ENCODE measurements around the gene MAST4.

DNA sequence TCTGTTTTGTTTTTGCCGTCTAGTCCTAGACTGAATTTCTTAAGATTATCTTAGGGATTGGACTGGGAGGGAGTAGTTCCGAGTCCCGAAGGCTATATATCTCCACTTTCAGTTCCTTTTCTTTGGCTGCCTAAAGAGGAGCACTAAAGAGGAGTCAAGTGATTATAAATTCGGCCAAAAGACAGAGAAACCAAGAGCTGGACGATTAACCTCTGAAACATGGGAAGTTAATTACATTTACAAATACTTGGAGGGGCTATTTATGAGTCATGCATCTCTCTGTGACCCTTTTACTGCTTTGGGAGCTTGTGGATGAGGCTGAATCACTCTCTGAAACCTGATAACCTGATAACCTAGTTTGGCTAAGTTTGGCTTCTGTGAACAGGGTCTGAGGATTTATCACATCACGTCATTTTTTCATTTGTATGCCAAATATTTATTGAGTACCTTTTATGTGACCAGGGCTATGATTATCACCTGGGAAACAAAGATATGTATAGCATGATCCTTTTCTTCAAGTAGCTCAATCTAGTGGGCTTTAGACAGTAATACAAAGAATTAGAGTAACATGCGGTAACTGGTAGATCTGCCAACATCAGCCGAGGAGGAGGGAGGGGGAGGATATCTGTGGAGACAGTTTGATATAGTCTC is 419.5 kb downstream of the MAST4 start:
- TF ChIP-seq, protein P1, sequence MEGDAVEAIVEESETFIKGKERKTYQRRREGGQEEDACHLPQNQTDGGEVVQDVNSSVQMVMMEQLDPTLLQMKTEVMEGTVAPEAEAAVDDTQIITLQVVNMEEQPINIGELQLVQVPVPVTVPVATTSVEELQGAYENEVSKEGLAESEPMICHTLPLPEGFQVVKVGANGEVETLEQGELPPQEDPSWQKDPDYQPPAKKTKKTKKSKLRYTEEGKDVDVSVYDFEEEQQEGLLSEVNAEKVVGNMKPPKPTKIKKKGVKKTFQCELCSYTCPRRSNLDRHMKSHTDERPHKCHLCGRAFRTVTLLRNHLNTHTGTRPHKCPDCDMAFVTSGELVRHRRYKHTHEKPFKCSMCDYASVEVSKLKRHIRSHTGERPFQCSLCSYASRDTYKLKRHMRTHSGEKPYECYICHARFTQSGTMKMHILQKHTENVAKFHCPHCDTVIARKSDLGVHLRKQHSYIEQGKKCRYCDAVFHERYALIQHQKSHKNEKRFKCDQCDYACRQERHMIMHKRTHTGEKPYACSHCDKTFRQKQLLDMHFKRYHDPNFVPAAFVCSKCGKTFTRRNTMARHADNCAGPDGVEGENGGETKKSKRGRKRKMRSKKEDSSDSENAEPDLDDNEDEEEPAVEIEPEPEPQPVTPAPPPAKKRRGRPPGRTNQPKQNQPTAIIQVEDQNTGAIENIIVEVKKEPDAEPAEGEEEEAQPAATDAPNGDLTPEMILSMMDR (conservative IDR thresholded peaks at IDR 0.05 in 1 of 2, IDR thresholded peaks at IDR 0.05 in 1 of 2; ENCODE audit: low read depth in 1 of 2, low read length in 2 of 2): no peak
- TF ChIP-seq EZH2 (IDR thresholded peaks at IDR 0.05; ENCODE audit: low read length, missing control alignments): no peak

All from fibroblast of lung (primary cell).